Pancreas (tissue), 10 donors: ENCODE results near the gene IQGAP2. TPM values are rescaled to one million over a fixed set of nuclear protein-coding genes. Genes with fewer than 3 reads are reported as not detected.

Experiments used
- ATAC-seq, 4 donors: fragments of 200-7000 bp; cut with Tn5 transposase; one replicate each; pipeline versions ENCODE4 v1.8.0 to v1.9.1; 2020; ENCODE audit warnings: mild to moderate bottlenecking in 4 of 4, moderate library complexity in 4 of 4
- DNase-seq, 6 donors: peaks; one replicate each; pipeline ENCODE4 v3.0.0-alpha.2; 2020
- FAIRE-seq: peaks from 2 replicates; lab custom pipeline; 2012; peaks lifted over from hg19 to GRCh38; lab: Jason Lieb, UNC
- H3K27ac ChIP-seq, 4 donors: fragments of 200-600 bp; sonication (generic); 1 replicate in 3 of 4; 2 replicates in 1 of 4; pipeline versions ENCODE4 v1.5.0 to v1.8.0; 2020
- H3K27me3 ChIP-seq, 4 donors: fragments of 200-600 bp; one replicate each; pipeline ENCODE4 v1.8.0; 2021
- H3K36me3 ChIP-seq, 3 donors: fragments of 200-600 bp; sonication (generic) in 1 of 3; one replicate each; pipeline versions ENCODE4 v1.5.0 to v1.8.0; 2020 to 2021
- H3K4me1 ChIP-seq, 3 donors: fragments of 200-600 bp; one replicate each; pipeline ENCODE4 v1.8.0; 2021
- H3K4me3 ChIP-seq, 4 donors: fragments of 200-600 bp; sonication (generic) in 2 of 4; one replicate each; pipeline versions ENCODE4 v1.5.0 to v1.8.0; 2020 to 2021
- H3K9me3 ChIP-seq, 4 donors: fragments of 200-600 bp; one replicate each; pipeline ENCODE4 v1.8.0; 2021
- CTCF ChIP-seq, 4 donors: fragments of 200-600 bp; sonication (generic) in 3 of 4; IDR thresholded peaks; one replicate each; pipeline versions ENCODE4 v1.5.0 to v1.8.0; 2021; ENCODE audit warnings: antibody characterized with exemption in 4 of 4
- WGBS, 2 donors: extraction: QIAGEN DNeasy Blood & Tissue Kit; methylation state at CpG; one replicate each; pipeline ENCODE4 v1.1.7; 2013; 5-methylcytosine and 5-hydroxymethylcytosine counted together
- intact Hi-C, 3 donors: fragments of 100-400 bp; cut with DNase I; formaldehyde crosslinking; loops; one replicate each; pipeline versions ENCODE4 v1.11.1 to v1.14.2; 2022
- polyA plus RNA-seq, 2 donors: library from polyadenylated mRNA; stranded (reverse); fragments of 200-250 nt; gene quantifications; one replicate each; pipeline ENCODE4 v1.2.3, GENCODE V29; 2013
- total RNA-seq, 6 donors: library from RNA; stranded (reverse); fragmentation: NEBNext Ultra II Directional in 4 of 6; extraction: Animal tissue kit (Norgen Biotek cat#: 25700) in 4 of 6; gene quantifications; one replicate each; pipeline versions ENCODE4 v1.2.1 to v1.2.4, GENCODE V29; 2021 to 2023
- donor health status: healthy with polysubstance abuse.
- donor health status: DM: no; HTN: no; CAD: no; lungs with moderate emphysema.
- donor health status: DM: no; HTN: no; CAD: no.
- donor health status: control.
- donor health status: control.
- donor health status: Bipolar disorder and iron deficiency.
- donor health status: DM: yes; HTN: yes; CAD: no.
- donor health status: DM: no; HTN: no; CAD: no.
- donor health status: DM: no; HTN: no; CAD: no.
- donor health status: DM: yes; HTN: yes; CAD: no.

The IQGAP2 gene
- total and polyA plus RNA-seq, 8 donors, result 14.4 to 54.0 (median 35.2) TPM

- no peak for TF ChIP-seq CTCF (IDR thresholded peaks at IDR 0.05)
- H3K9me3 ChIP-seq, result no peaks in the 10 kb centered on the region
- H3K4me3 ChIP-seq, result no peak overlapping the region
- WGBS, 2 donors, result 61 to 66% methylated on average over 4 of the region's 4 CpGs
- no peaks in the 10 kb centered on the region for H3K27me3 ChIP-seq
- peaks cover 0 to 5% (median 3%) of the 10 kb centered on the region in 3 donors for H3K4me1 ChIP-seq
- no peak overlapping the region for H3K27ac ChIP-seq
- ATAC-seq, result peak; percentile 53 to 73 (median 62)
- H3K36me3 ChIP-seq, result no peaks in the 10 kb centered on the region
- DNase-seq, result peak in 2 of 6 donors; percentile 28 to 30
- no peak for FAIRE-seq
- intact Hi-C loops, result no loop called here
Measured at GRCh38 chr5:76443066-76443800, 40.1 kb downstream of the IQGAP2 start.

DNA sequence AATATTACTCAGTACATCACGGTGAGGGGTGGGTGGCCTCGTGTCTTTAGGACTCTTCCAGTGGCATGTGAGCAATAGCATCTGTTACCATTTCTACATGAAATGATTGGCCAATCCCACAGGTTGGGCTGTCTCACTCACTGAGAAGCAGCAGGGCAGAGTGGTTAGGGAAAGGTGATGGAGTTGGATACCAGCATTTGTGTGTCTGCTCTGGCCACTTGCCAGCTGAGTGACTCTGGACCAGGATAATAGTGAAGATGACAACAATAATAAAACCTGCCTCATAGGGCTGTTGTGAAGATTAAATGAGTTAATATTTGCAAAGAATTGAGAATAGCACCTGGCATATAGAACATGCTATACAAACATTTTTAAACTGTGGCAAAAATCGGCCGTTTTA lies 42.0 kb downstream of the IQGAP2 start:
- no peak overlapping the region for H3K27ac ChIP-seq
- no peaks in the 10 kb centered on the region for H3K9me3 ChIP-seq
- H3K36me3 ChIP-seq, result no peaks in the 10 kb centered on the region
- TF ChIP-seq CTCF (IDR thresholded peaks at IDR 0.05), result no peak
- H3K4me1 ChIP-seq, result no peaks in the 10 kb centered on the region
- ATAC-seq, result no peak
- H3K27me3 ChIP-seq, result no peaks in the 10 kb centered on the region
- intact Hi-C loops, result no loop called here
- no peak overlapping the region for H3K4me3 ChIP-seq
- peak in 1 of 6 donors; percentile 26 for DNase-seq
- no peak for FAIRE-seq
- WGBS, 2 donors, result 61 to 78% methylated on average over 4 of the region's 4 CpGs

DNA sequence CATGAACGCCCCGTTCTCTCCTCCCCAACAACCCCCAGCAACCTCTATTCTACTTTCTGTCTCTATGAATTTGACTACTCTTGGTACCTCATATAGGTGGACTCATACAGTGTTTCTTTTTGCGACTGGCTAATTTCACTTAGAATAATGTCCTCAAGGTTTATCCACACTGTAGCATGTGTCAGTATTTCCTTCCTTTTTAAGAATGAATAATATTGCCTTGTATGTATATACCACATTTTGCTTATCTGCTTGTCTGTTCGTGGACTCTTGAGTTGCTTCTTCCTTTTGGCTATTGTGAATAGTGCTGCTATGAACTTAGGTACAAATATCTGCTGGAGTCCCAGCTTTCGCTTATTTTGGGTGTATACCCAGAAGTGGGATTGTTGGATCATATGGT lies 42.7 kb downstream of the IQGAP2 start:
- FAIRE-seq, result no peak
- no peak overlapping the region for H3K4me3 ChIP-seq
- H3K27ac ChIP-seq, result no peak overlapping the region
- no peaks in the 10 kb centered on the region for H3K4me1 ChIP-seq
- H3K9me3 ChIP-seq, result no peaks in the 10 kb centered on the region
- H3K27me3 ChIP-seq, result no peaks in the 10 kb centered on the region
- DNase-seq, result no peak
- no peak for TF ChIP-seq CTCF (IDR thresholded peaks at IDR 0.05)
- H3K36me3 ChIP-seq, result no peaks in the 10 kb centered on the region
- intact Hi-C loops, result no loop called here
- WGBS, 2 donors, result 92 to 95% methylated on average over 5 of the region's 5 CpGs
- ATAC-seq, result no peak

DNA sequence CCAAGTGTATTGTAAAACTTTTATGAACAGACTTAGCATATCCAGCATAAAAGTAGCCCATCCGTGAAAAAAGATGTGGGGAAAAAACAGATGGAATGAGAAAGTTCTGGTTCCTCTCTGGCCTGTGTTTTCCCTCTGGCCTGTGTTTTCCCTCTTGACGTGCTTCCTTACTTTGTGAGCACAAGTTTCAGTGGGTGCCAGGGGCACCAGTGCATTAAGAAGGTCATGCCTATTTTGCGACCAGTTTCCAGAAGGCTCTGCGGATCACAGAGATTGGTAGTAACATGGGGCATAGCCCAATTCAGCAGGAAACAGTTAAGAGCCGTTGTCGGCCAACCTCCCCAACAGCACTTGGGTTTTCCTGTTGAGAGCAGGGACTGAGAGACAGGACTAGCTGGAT lies 43.7 kb downstream of the IQGAP2 start:
- no peaks in the 10 kb centered on the region for H3K36me3 ChIP-seq
- H3K27ac ChIP-seq, result no peak overlapping the region
- 92% methylated on average over 6 of the region's 6 CpGs for WGBS, 2 donors
- no peak for FAIRE-seq
- H3K4me3 ChIP-seq, result no peak overlapping the region
- no peaks in the 10 kb centered on the region for H3K9me3 ChIP-seq
- H3K27me3 ChIP-seq, result no peaks in the 10 kb centered on the region
- no peaks in the 10 kb centered on the region for H3K4me1 ChIP-seq
- TF ChIP-seq CTCF (IDR thresholded peaks at IDR 0.05), result no peak
- no peak for ATAC-seq
- no peak for DNase-seq
- intact Hi-C loops, result no loop called here

DNA sequence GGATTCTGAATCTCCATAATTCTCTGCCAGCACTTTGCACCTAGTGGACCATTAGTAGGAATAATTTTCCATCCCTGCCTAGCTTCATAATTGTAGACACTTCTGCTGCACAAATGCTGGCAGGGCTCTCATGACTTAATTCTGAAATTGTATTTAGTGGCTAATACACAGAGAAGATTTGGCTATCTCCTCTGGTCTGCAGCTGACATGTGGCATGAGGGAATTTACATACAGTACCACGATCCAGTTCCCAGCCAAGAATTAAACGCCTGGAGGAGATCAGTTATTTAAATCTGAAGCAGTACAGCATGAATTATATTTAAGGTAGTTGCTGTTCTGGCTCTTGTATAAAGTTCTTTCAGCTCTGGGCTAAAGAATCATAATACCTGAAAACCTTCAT lies 46.5 kb downstream of the IQGAP2 start:
- H3K36me3 ChIP-seq, result no peaks in the 10 kb centered on the region
- DNase-seq, result no peak
- H3K9me3 ChIP-seq, result no peaks in the 10 kb centered on the region
- no peak overlapping the region for H3K27ac ChIP-seq
- intact Hi-C loops, result no loop called here
- no peaks in the 10 kb centered on the region for H3K4me1 ChIP-seq
- FAIRE-seq, result no peak
- 27 to 29% methylated on average over 2 of the region's 2 CpGs for WGBS, 2 donors
- H3K4me3 ChIP-seq, result no peak overlapping the region
- no peak for ATAC-seq
- no peaks in the 10 kb centered on the region for H3K27me3 ChIP-seq
- no peak for TF ChIP-seq CTCF (IDR thresholded peaks at IDR 0.05)
